Trophoblast cell (in vitro differentiated cells and primary cell): ENCODE data around the gene NFATC1.
A peak's percentile ranks its signal among the peaks of the same experiment; 100 is the strongest.

ENCODE experiments used
- DNase-seq, 2 donors: peaks; one replicate each; pipeline ENCODE4 v3.0.0-alpha.2; 2016
- H2AFZ ChIP-seq: 2 replicates; pipeline ENCODE4 v1.6.1; 2013; ENCODE audit warnings: low read length, moderate library complexity, mild to moderate bottlenecking; ENCODE audit not compliant: insufficient read depth, poor library complexity
- H2AK5ac ChIP-seq: 2 replicates; pipeline ENCODE4 v1.6.1; 2013; ENCODE audit warnings: mild to moderate bottlenecking, low read length
- H2BK120ac ChIP-seq: 2 replicates; pipeline ENCODE4 v1.6.1; 2013; ENCODE audit warnings: low read length, mild to moderate bottlenecking, moderate library complexity; ENCODE audit not compliant: insufficient read depth, poor library complexity
- H2BK12ac ChIP-seq: 2 replicates; pipeline ENCODE4 v1.6.1; 2013; ENCODE audit warnings: mild to moderate bottlenecking, low read length, moderate library complexity
- H2BK5ac ChIP-seq: 2 replicates; pipeline ENCODE4 v1.6.1; 2013; ENCODE audit warnings: low read length, low read depth, moderate library complexity, mild to moderate bottlenecking; ENCODE audit not compliant: poor library complexity
- H3K14ac ChIP-seq: 2 replicates; pipeline ENCODE4 v1.6.1; 2013; ENCODE audit warnings: mild to moderate bottlenecking, low read length
- H3K18ac ChIP-seq: 2 replicates; pipeline ENCODE4 v1.6.1; 2013; ENCODE audit warnings: mild to moderate bottlenecking, low read length
- H3K23ac ChIP-seq: 2 replicates; pipeline ENCODE4 v1.6.1; 2013; ENCODE audit warnings: low read length
- H3K27ac ChIP-seq: 2 replicates; pipeline ENCODE4 v1.5.1; 2013; ENCODE audit warnings: low read depth, mild to moderate bottlenecking, inconsistent platforms, low read length, moderate library complexity
- H3K27me3 ChIP-seq: 2 replicates; pipeline ENCODE4 v1.6.1; 2013; ENCODE audit warnings: inconsistent platforms, mild to moderate bottlenecking, low read length, moderate library complexity; ENCODE audit not compliant: insufficient read depth
- H3K36me3 ChIP-seq, 2 experiments: 1 replicate in 1 of 2; 2 replicates in 1 of 2; pipeline ENCODE4 v1.6.1; 2013; ENCODE audit warnings: low read length in 2 of 2, mild to moderate bottlenecking in 2 of 2, moderate library complexity in 1 of 2; ENCODE audit not compliant: insufficient read depth in 2 of 2, control insufficient read depth in 1 of 2
- H3K4ac ChIP-seq: 2 replicates; pipeline ENCODE4 v1.6.1; 2013; ENCODE audit warnings: low read depth, mild to moderate bottlenecking, low read length, moderate library complexity
- H3K4me1 ChIP-seq, 2 experiments: 1 replicate in 1 of 2; 2 replicates in 1 of 2; pipeline ENCODE4 v1.6.1; 2013; ENCODE audit warnings: low read length in 2 of 2, mild to moderate bottlenecking in 2 of 2, moderate library complexity in 1 of 2; ENCODE audit not compliant: insufficient read depth in 2 of 2, control insufficient read depth in 1 of 2
- H3K4me2 ChIP-seq: 2 replicates; pipeline ENCODE4 v1.6.1; 2013; ENCODE audit warnings: inconsistent platforms, mild to moderate bottlenecking, low read length, moderate library complexity
- H3K4me3 ChIP-seq: 2 replicates; pipeline ENCODE4 v1.5.1; 2013; ENCODE audit warnings: mild to moderate bottlenecking, low read depth, low read length, inconsistent platforms
- H3K79me1 ChIP-seq: one replicate; pipeline ENCODE4 v1.6.1; 2013; ENCODE audit warnings: low read length
- H3K79me2 ChIP-seq: 2 replicates; pipeline ENCODE4 v1.6.1; 2013; ENCODE audit warnings: low read length, mild to moderate bottlenecking; ENCODE audit not compliant: control insufficient read depth, insufficient read depth, poor library complexity
- H3K9ac ChIP-seq: 2 replicates; pipeline ENCODE4 v1.6.1; 2013; ENCODE audit warnings: mild to moderate bottlenecking, low read length
- H3K9me3 ChIP-seq: 2 replicates; pipeline ENCODE4 v1.6.1; 2013; ENCODE audit warnings: low read depth, mild to moderate bottlenecking, control low read depth, inconsistent platforms, low read length; ENCODE audit not compliant: insufficient read depth
- H4K12ac ChIP-seq: 2 replicates; pipeline ENCODE4 v1.6.1; 2013; ENCODE audit warnings: low read depth, mild to moderate bottlenecking, low read length, moderate library complexity
- H4K8ac ChIP-seq: 2 replicates; pipeline ENCODE4 v1.6.1; 2013; ENCODE audit warnings: low read depth, mild to moderate bottlenecking, low read length, moderate library complexity
- H4K91ac ChIP-seq: one replicate; pipeline ENCODE4 v1.6.1; 2013; ENCODE audit warnings: low read depth, mild to moderate bottlenecking, low read length, moderate library complexity
- WGBS: extraction: QIAGEN DNeasy Blood & Tissue Kit; methylation state at CpG from one replicate; pipeline ENCODE4 v1.1.7; 2013; ENCODE audit warnings: missing lambda C conversion rate; ENCODE audit not compliant: insufficient read length, insufficient coverage; ENCODE audit errors: extremely low coverage; 5-methylcytosine and 5-hydroxymethylcytosine counted together

Gene NFATC1

DNA sequence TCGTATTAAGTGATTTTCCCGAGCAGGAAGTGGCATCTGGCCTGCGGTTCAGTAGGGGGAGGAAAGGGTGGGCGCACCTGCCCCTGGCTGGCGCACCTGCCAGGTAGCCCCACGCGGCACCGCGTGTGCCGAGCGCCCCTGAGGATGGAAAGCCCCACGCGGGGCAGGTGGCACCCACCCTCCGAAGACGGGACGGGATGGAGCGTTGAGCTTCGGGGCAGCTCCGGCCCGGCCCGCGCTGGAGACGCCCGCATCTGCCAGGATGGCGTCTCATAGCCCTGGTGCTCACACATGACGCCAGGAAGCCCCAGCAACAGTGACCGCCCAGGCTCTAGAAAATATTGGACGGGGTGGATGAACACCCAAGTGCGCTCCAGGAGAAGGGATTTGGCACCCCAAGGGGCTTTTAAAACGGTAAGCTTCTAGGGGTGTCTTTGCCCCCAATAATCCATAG lies 2.5 kb upstream of the NFATC1 start:
- Histone ChIP-seq H3K4me3 (no peak overlapping the region), H3K14ac (no peak overlapping the region), H2BK120ac (no peak overlapping the region), H3K4ac (no peak overlapping the region), H2BK5ac (no peak overlapping the region), H4K8ac (no peak overlapping the region), H3K79me2 (no peaks in the 10 kb centered on the region), H3K4me2 (no peak overlapping the region), H2AFZ (no peak overlapping the region), H4K91ac (no peak overlapping the region), H3K9me3 (no peaks in the 10 kb centered on the region), H3K9ac (no peak overlapping the region), H2AK5ac (no peak overlapping the region), H3K27me3 (peaks cover 53% of the 10 kb centered on the region), H3K18ac (no peak overlapping the region), H3K27ac (no peak overlapping the region), H3K4me1 (peaks cover 0 to 3% of the 10 kb centered on the region in 2 experiments), H3K36me3 (no peaks in the 10 kb centered on the region), H3K23ac (no peak overlapping the region), H2BK12ac (no peak overlapping the region), H4K12ac (no peak overlapping the region), H3K79me1 (no peaks in the 10 kb centered on the region)
- DNase-seq = peak in 1 of 2 donors; percentile 64
- WGBS = no CpG with 5 or more reads among the region's 30 CpGs

- WGBS = no CpG with 5 or more reads among the region's 83 CpGs
- Histone ChIP-seq H2BK12ac (no peak overlapping the region), H2BK120ac (no peak overlapping the region), H3K14ac (no peak overlapping the region), H4K8ac (no peak overlapping the region), H4K12ac (no peak overlapping the region), H3K27ac (no peak overlapping the region), H3K18ac (no peak overlapping the region), H2AK5ac (no peak overlapping the region), H3K4me2 (peak overlapping the region; percentile 69), H4K91ac (no peak overlapping the region), H3K4me1 (peaks cover 0 to 3% of the 10 kb centered on the region in 2 experiments), H3K23ac (no peak overlapping the region), H3K79me2 (no peaks in the 10 kb centered on the region), H3K4me3 (no peak overlapping the region), H3K79me1 (no peaks in the 10 kb centered on the region), H3K27me3 (peaks cover 59% of the 10 kb centered on the region), H3K9ac (no peak overlapping the region), H2AFZ (peak overlapping the region; percentile 54), H3K36me3 (no peaks in the 10 kb centered on the region), H3K9me3 (no peaks in the 10 kb centered on the region), H2BK5ac (no peak overlapping the region), H3K4ac (no peak overlapping the region)
- DNase-seq = peak; percentile 12 to 76
Observed at GRCh38 chr18:79393635-79394533, 1.8 kb upstream of the NFATC1 start.

DNA sequence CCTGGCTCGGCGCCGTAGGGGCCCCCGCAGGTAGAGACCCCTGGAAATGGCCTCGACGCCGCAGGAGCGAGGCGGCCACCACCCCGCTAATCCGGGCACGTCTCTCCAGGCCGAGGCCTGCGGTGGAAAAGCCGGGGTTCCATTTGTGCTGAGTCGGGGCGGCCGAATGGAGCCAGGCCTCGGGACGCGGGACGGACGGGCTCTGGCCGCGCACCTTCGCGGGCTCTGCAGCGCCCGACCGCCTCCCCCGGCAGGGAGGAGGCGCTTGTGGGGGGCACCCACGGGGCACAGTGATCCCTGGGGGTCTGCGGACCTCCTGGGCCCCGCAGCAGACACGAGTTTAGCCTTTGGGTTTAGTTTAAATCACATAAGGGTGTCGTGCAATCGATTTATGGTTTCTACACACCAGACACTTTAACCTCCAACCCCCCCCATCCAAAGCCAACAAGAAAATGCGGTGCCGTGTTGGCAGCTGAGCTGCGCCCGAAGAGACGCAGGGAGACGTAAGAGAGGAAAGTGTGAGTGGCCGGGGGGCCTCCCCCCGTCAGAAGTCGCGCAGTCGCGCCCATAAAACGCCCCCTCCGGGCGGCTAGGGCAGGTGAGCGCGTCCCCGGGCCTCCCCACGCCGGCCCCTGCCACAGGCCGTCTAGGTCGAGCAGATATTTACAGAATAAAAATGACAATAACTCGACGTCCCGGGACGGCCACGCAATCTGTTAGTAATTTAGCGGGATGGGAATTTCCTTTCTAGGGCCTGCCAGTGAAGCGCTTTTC lies 1.0 kb upstream of the NFATC1 start:
- Histone ChIP-seq H3K79me1 (no peaks in the 10 kb centered on the region), H2AK5ac (no peak overlapping the region), H3K9ac (no peak overlapping the region), H3K4ac (no peak overlapping the region), H3K27me3 (peaks cover 68% of the 10 kb centered on the region), H3K36me3 (no peaks in the 10 kb centered on the region), H4K91ac (no peak overlapping the region), H3K9me3 (no peaks in the 10 kb centered on the region), H2BK5ac (no peak overlapping the region), H4K8ac (no peak overlapping the region), H4K12ac (no peak overlapping the region), H3K4me1 (peaks cover 0 to 9% of the 10 kb centered on the region in 2 experiments), H2AFZ (no peak overlapping the region), H3K23ac (no peak overlapping the region), H2BK12ac (no peak overlapping the region), H3K27ac (no peak overlapping the region), H3K79me2 (peaks cover 1% of the 10 kb centered on the region), H3K18ac (no peak overlapping the region), H2BK120ac (no peak overlapping the region), H3K4me2 (peak overlapping the region; percentile 69), H3K14ac (no peak overlapping the region), H3K4me3 (no peak overlapping the region)
- WGBS = no CpG with 5 or more reads among the region's 67 CpGs
- DNase-seq = peak; percentile 33 to 77

DNA sequence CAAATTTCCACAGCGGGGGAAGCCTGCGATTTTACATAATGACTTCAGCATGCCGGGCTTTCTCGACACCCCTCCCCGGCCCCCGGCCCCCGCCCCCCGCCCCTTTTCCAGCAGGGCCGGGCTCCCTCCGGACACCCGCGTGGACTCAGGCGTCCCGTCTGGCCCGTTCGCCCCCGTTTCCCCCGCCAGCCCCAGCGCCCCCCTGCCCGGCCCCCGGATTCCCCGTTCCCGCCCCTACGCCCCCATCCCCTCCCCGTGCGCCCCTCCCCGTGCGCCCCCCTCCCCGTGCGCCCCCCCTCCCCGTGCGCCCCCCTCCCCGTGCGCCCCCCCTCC lies 456 bp upstream of the NFATC1 start:
- Histone ChIP-seq H4K12ac (no peak overlapping the region), H4K8ac (no peak overlapping the region), H2BK12ac (no peak overlapping the region), H3K36me3 (no peaks in the 10 kb centered on the region), H3K27ac (no peak overlapping the region), H3K4me2 (peak overlapping the region; percentile 69), H3K27me3 (peaks cover 70% of the 10 kb centered on the region), H3K4me3 (no peak overlapping the region), H3K23ac (no peak overlapping the region), H4K91ac (no peak overlapping the region), H3K4ac (no peak overlapping the region), H3K14ac (no peak overlapping the region), H3K79me2 (peaks cover 1% of the 10 kb centered on the region), H3K9ac (no peak overlapping the region), H3K18ac (no peak overlapping the region), H3K9me3 (no peaks in the 10 kb centered on the region), H3K79me1 (no peaks in the 10 kb centered on the region), H2AFZ (no peak overlapping the region), H3K4me1 (peaks cover 0 to 9% of the 10 kb centered on the region in 2 experiments), H2BK120ac (no peak overlapping the region), H2AK5ac (no peak overlapping the region), H2BK5ac (no peak overlapping the region)
- DNase-seq = no peak
- no CpG with 5 or more reads among the region's 34 CpGs for WGBS
